MM.1S (cell line): ENCODE data around the gene NPFFR1.

ENCODE experiments used
- DNase-seq: peaks from one replicate; pipeline ENCODE4 v3.0.0-alpha.2; 2015
- H2AFZ ChIP-seq: fragments of 300-600 bp; sonication (generic); 2 replicates; pipeline ENCODE4 v1.6.0; 2016; ENCODE audit warnings: antibody characterized with exemption, low read length
- H3F3A ChIP-seq: fragments of 300-600 bp; sonication (generic); 2 replicates; pipeline ENCODE4 v1.6.1; 2016; ENCODE audit warnings: mild to moderate bottlenecking, antibody characterized with exemption, low read length, moderate library complexity, mixed read lengths; ENCODE audit not compliant: insufficient read depth
- H3K27ac ChIP-seq: fragments of 300-600 bp; sonication (generic); 2 replicates; pipeline ENCODE4 v1.5.1; 2016; ENCODE audit warnings: mild to moderate bottlenecking, low read length
- H3K27me3 ChIP-seq: fragments of 300-600 bp; sonication (generic); replicated peaks from 2 replicates; pipeline ENCODE4 v1.6.0; 2016; ENCODE audit warnings: low read length; ENCODE audit not compliant: insufficient read depth
- H3K36me3 ChIP-seq: fragments of 300-600 bp; sonication (generic); replicated peaks from 2 replicates; pipeline ENCODE4 v1.6.1; 2016; ENCODE audit warnings: mild to moderate bottlenecking, low read length, mixed read lengths; ENCODE audit not compliant: insufficient read depth
- H3K4me1 ChIP-seq: fragments of 300-600 bp; sonication (generic); 2 replicates; pipeline ENCODE4 v1.6.1; 2016; ENCODE audit warnings: low read length, mixed read lengths
- H3K4me2 ChIP-seq: fragments of 300-600 bp; sonication (generic); 2 replicates; pipeline ENCODE4 v1.6.0; 2016; ENCODE audit warnings: low read depth, low read length
- H3K4me3 ChIP-seq: fragments of 300-600 bp; sonication (generic); 2 replicates; pipeline ENCODE4 v1.5.1; 2016; ENCODE audit warnings: low read length, mixed read lengths
- H3K79me2 ChIP-seq: fragments of 300-600 bp; sonication (generic); 2 replicates; pipeline ENCODE4 v1.6.1; 2016; ENCODE audit warnings: mixed run types, low read length, mixed read lengths
- H3K9ac ChIP-seq: fragments of 300-600 bp; sonication (generic); 2 replicates; pipeline ENCODE4 v1.6.1; 2016; ENCODE audit warnings: low read length, mixed read lengths
- H3K9me2 ChIP-seq: fragments of 300-600 bp; sonication (generic); replicated peaks from 2 replicates; pipeline ENCODE4 v1.6.1; 2016; ENCODE audit warnings: mild to moderate bottlenecking, low read length, mixed read lengths; ENCODE audit not compliant: insufficient read depth
- H3K9me3 ChIP-seq: fragments of 300-600 bp; sonication (generic); replicated peaks from 2 replicates; pipeline ENCODE4 v1.6.1; 2016; ENCODE audit warnings: mild to moderate bottlenecking, low read length, mixed read lengths; ENCODE audit not compliant: insufficient read depth
- H4K20me1 ChIP-seq: fragments of 300-600 bp; sonication (generic); 2 replicates; pipeline ENCODE4 v1.6.1; 2016; ENCODE audit warnings: mild to moderate bottlenecking, low read length, moderate library complexity, mixed read lengths; ENCODE audit not compliant: insufficient read depth
- CTCF ChIP-seq: fragments of 300-600 bp; sonication (generic); IDR thresholded peaks from 2 replicates; pipeline ENCODE4 v1.5.1; 2016; ENCODE audit warnings: antibody characterized with exemption, low read length, mixed read lengths
- EZH2 ChIP-seq: fragments of 300-600 bp; sonication (generic); optimal IDR thresholded peaks from 2 replicates; pipeline ENCODE3; 2017; ENCODE audit warnings: low read depth, mild to moderate bottlenecking, antibody characterized with exemption, low read length, mixed read lengths
- EZH2phosphoT487 ChIP-seq: fragments of 300-600 bp; sonication (generic); IDR thresholded peaks from 2 replicates; pipeline ENCODE4 v1.6.1; 2018; ENCODE audit warnings: antibody characterized with exemption, low read length

Gene NPFFR1

GRCh38 chr10:70317943-70318318 is 34.1 kb upstream of the NPFFR1 start:
- Histone ChIP-seq H2AFZ (no peak overlapping the region), H3K27me3 (no peaks in the 10 kb centered on the region), H3K9me2 (no peaks in the 10 kb centered on the region), H3K9me3 (no peaks in the 10 kb centered on the region), H3F3A (no peaks in the 10 kb centered on the region), H3K79me2 (no peaks in the 10 kb centered on the region), H3K4me2 (no peak overlapping the region), H4K20me1 (no peaks in the 10 kb centered on the region), H3K36me3 (no peaks in the 10 kb centered on the region), H3K9ac (no peak overlapping the region), H3K27ac (no peak overlapping the region), H3K4me1 (no peaks in the 10 kb centered on the region), H3K4me3 (no peak overlapping the region)
- no peak for TF ChIP-seq CTCF
- no peak for DNase-seq

- Histone ChIP-seq H3K9me3 (no peaks in the 10 kb centered on the region), H2AFZ (no peak overlapping the region), H3K79me2 (no peaks in the 10 kb centered on the region), H4K20me1 (no peaks in the 10 kb centered on the region), H3K4me2 (no peak overlapping the region), H3K4me1 (no peaks in the 10 kb centered on the region), H3K9ac (no peak overlapping the region), H3K36me3 (no peaks in the 10 kb centered on the region), H3K27ac (no peak overlapping the region), H3K4me3 (no peak overlapping the region), H3K9me2 (no peaks in the 10 kb centered on the region), H3F3A (no peaks in the 10 kb centered on the region), H3K27me3 (no peaks in the 10 kb centered on the region)
- TF ChIP-seq EZH2: no peak
- TF ChIP-seq EZH2phosphoT487: no peak
- TF ChIP-seq CTCF: no peak
- DNase-seq: no peak
Observed at GRCh38 chr10:70317272-70317942, 33.6 kb upstream of the NPFFR1 start.

GRCh38 chr10:70315815-70316214 is 32.0 kb upstream of the NPFFR1 start:
- Histone ChIP-seq H3K4me3 (no peak overlapping the region), H3K4me1 (no peaks in the 10 kb centered on the region), H3K36me3 (no peaks in the 10 kb centered on the region), H3K79me2 (no peaks in the 10 kb centered on the region), H3K9ac (no peak overlapping the region), H3K27me3 (no peaks in the 10 kb centered on the region), H3K9me2 (no peaks in the 10 kb centered on the region), H3K27ac (no peak overlapping the region), H3K9me3 (no peaks in the 10 kb centered on the region), H2AFZ (no peak overlapping the region), H4K20me1 (no peaks in the 10 kb centered on the region), H3K4me2 (no peak overlapping the region), H3F3A (no peaks in the 10 kb centered on the region)
- no peak for DNase-seq
- TF ChIP-seq EZH2phosphoT487 (no peak), EZH2 (no peak), CTCF (no peak)
